ENCODE results near the gene OLFM3. TPM values are rescaled to one million over a fixed set of nuclear protein-coding genes. Genes with fewer than 3 reads are reported as not detected.

OLFM3 gene
- total and polyA plus RNA-seq, 2 experiments from 2014 or later: 0.21 to 0.31 TPM

GRCh38 chr1:101957771-101958170 is 39.0 kb downstream of the OLFM3 start (continued):
- no peak for TF ChIP-seq ZNF462 (CRISPR knock-in tag; IDR thresholded peaks at IDR 0.05)
- TF ChIP-seq POLR2AphosphoS5 (IDR thresholded peaks at IDR 0.05; ENCODE audit: low read depth): no peak
- no peak for TF ChIP-seq ZNF114 (CRISPR knock-in tag; IDR thresholded peaks at IDR 0.05)
- no peak for TF ChIP-seq EZH2phosphoT487 (IDR thresholded peaks at IDR 0.05; ENCODE audit: unreplicated experiment)
- no peak for TF ChIP-seq REST (IDR thresholded peaks at IDR 0.05; ENCODE audit: unreplicated experiment)
- no peak for TF ChIP-seq EZH2 (IDR thresholded peaks at IDR 0.05; ENCODE audit: low read depth, unreplicated experiment)
- no peak for TF ChIP-seq ETS1 (IDR thresholded peaks at IDR 0.05)
- no peak for TF ChIP-seq ZNF331 (CRISPR knock-in tag; IDR thresholded peaks at IDR 0.05; ENCODE audit: low read depth)
- TF ChIP-seq NANOG (IDR thresholded peaks at IDR 0.05; ENCODE audit: borderline replicate concordance): no peak
- TF ChIP-seq JUNB (IDR thresholded peaks at IDR 0.05; ENCODE audit: unreplicated experiment): no peak
- TF ChIP-seq STAT1 (IDR thresholded peaks at IDR 0.05; ENCODE audit: unreplicated experiment): no peak
- TF ChIP-seq CREB1 (CRISPR knock-in tag; IDR thresholded peaks at IDR 0.05; ENCODE audit: low read depth): no peak
